ENCODE results near the gene LRMDA. TPM values are rescaled to one million over a fixed set of nuclear protein-coding genes. Genes with fewer than 3 reads are reported as not detected.

Gene LRMDA
- polyA plus RNA-seq, 3 donors: 39.8 to 59.6 (median 56.4) TPM

GRCh38 chr10:76129213-76129612 is 697.8 kb downstream of the LRMDA start:
- no peaks in the 10 kb centered on the region for H3K79me2 ChIP-seq (ENCODE audit: insufficient read depth, low read length)
- no peak overlapping the region for H2AFZ ChIP-seq (ENCODE audit: insufficient read depth, low read depth, low read length, poor library complexity, severe bottlenecking)
- TF ChIP-seq CTCF (IDR thresholded peaks at IDR 0.05): no peak
- no peaks in the 10 kb centered on the region for H3K9me3 ChIP-seq (replicated peaks in 1 of 2; ENCODE audit: control insufficient read depth in 1 of 2, insufficient read depth in 1 of 2, low read length in 2 of 2)
- WGBS (ENCODE audit: insufficient coverage): no CpG with 5 or more reads among the region's 2 CpGs
- peaks cover 7 to 14% of the 10 kb centered on the region in 2 donors for H3K4me1 ChIP-seq (ENCODE audit: control insufficient read depth in 1 of 2, insufficient read depth in 2 of 2, low read length in 2 of 2)
- no peak overlapping the region for H3K4me3 ChIP-seq (replicated peaks in 1 of 3; ENCODE audit: low read depth in 2 of 3, low read length in 3 of 3)
- peaks cover 0 to 5% (median 3%) of the 10 kb centered on the region in 3 donors for H3K27me3 Mint-ChIP-seq (ENCODE audit: low read depth in 3 of 3)
- H3K36me3 ChIP-seq (replicated peaks in 1 of 2; ENCODE audit: control insufficient read depth in 1 of 2, insufficient read depth in 2 of 2, low read length in 2 of 2): no peaks in the 10 kb centered on the region
- no peak for DNase-seq
- peaks cover 23% of the 10 kb centered on the region for H3K4me1 Mint-ChIP-seq
- H3K27ac ChIP-seq (ENCODE audit: low read depth in 1 of 2, low read length in 2 of 2): no peak overlapping the region
- intact Hi-C loops (cut with micrococcal nuclease): no loop called here
- no peak overlapping the region for H3K4me2 ChIP-seq (replicated peaks; ENCODE audit: extremely low read depth, low read length, poor library complexity, severe bottlenecking)
- no peaks in the 10 kb centered on the region for H3K27me3 ChIP-seq (ENCODE audit: control insufficient read depth in 2 of 2, insufficient read depth in 2 of 2, low read length in 2 of 2)
- peaks cover 0 to 2% (median 0%) of the 10 kb centered on the region in 7 donors for H3K9me3 Mint-ChIP-seq
- no peak overlapping the region for H3K4me3 Mint-ChIP-seq
- no peaks in the 10 kb centered on the region for H4K20me1 ChIP-seq (ENCODE audit: insufficient read depth, low read length)
- no peak overlapping the region for H3K27ac Mint-ChIP-seq
- H3K36me3 Mint-ChIP-seq: peaks cover 0 to 6% of the 10 kb centered on the region in 2 donors
- H3K9ac ChIP-seq (ENCODE audit: insufficient read depth, low read length, poor library complexity, severe bottlenecking): no peak overlapping the region

- 100% methylated on average over 7 of the region's 7 CpGs for WGBS (ENCODE audit: insufficient coverage)
- intact Hi-C loops (cut with micrococcal nuclease): no loop called here
Measured at GRCh38 chr10:76130892-76131291, 699.5 kb downstream of the LRMDA start.

More at GRCh38 chr10:76130892-76131291, 699.5 kb downstream of the LRMDA start:
- no peak overlapping the region for H2AFZ ChIP-seq (ENCODE audit: insufficient read depth, low read depth, low read length, poor library complexity, severe bottlenecking)
- peaks cover 0 to 5% (median 3%) of the 10 kb centered on the region in 3 donors for H3K27me3 Mint-ChIP-seq (ENCODE audit: low read depth in 3 of 3)
- peaks cover 0 to 5% of the 10 kb centered on the region in 2 donors for H3K36me3 Mint-ChIP-seq
- no peaks in the 10 kb centered on the region for H3K79me2 ChIP-seq (ENCODE audit: insufficient read depth, low read length)
- no peak overlapping the region for H3K4me3 Mint-ChIP-seq
- peaks cover 7 to 14% of the 10 kb centered on the region in 2 donors for H3K4me1 ChIP-seq (ENCODE audit: control insufficient read depth in 1 of 2, insufficient read depth in 2 of 2, low read length in 2 of 2)
- peaks cover 18% of the 10 kb centered on the region for H3K4me1 Mint-ChIP-seq
- TF ChIP-seq CTCF (IDR thresholded peaks at IDR 0.05): no peak
- H4K20me1 ChIP-seq (ENCODE audit: insufficient read depth, low read length): no peaks in the 10 kb centered on the region
- no peak overlapping the region for H3K4me2 ChIP-seq (replicated peaks; ENCODE audit: extremely low read depth, low read length, poor library complexity, severe bottlenecking)
- no peaks in the 10 kb centered on the region for H3K36me3 ChIP-seq (replicated peaks in 1 of 2; ENCODE audit: control insufficient read depth in 1 of 2, insufficient read depth in 2 of 2, low read length in 2 of 2)
- peaks cover 0 to 2% (median 0%) of the 10 kb centered on the region in 7 donors for H3K9me3 Mint-ChIP-seq
- H3K27me3 ChIP-seq (ENCODE audit: control insufficient read depth in 2 of 2, insufficient read depth in 2 of 2, low read length in 2 of 2): no peaks in the 10 kb centered on the region
- H3K9me3 ChIP-seq (replicated peaks in 1 of 2; ENCODE audit: control insufficient read depth in 1 of 2, insufficient read depth in 1 of 2, low read length in 2 of 2): no peaks in the 10 kb centered on the region
- H3K9ac ChIP-seq (ENCODE audit: insufficient read depth, low read length, poor library complexity, severe bottlenecking): no peak overlapping the region
- no peak overlapping the region for H3K27ac ChIP-seq (ENCODE audit: low read depth in 1 of 2, low read length in 2 of 2)
- H3K4me3 ChIP-seq (replicated peaks in 1 of 3; ENCODE audit: low read depth in 2 of 3, low read length in 3 of 3): no peak overlapping the region
- DNase-seq: no peak
- H3K27ac Mint-ChIP-seq: no peak overlapping the region

Measured in CD14-positive monocyte (primary cell).